ENCODE measurements around the gene ADGRB2.
A peak's percentile ranks its signal among the peaks of the same experiment; 100 is the strongest.

ADGRB2 gene

DNA sequence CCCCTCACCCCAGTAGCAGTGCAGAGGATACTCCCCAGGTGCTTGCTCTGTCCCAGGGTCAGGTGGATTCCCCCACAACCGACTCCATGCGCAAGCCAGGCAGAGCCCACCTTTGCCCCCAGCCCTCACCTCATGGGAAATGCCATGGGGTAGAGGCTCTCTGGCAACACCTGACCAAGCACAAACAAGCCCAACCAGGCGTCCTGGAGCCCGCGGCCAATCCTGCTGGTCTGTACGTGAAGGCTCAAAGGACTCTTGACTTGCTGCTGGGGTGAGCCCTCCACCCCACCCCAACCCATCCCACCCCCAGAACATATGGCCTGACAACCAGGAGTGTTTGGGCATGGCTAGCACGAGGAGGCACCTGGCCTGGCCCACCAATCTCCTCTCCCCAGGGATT lies 1.8 kb downstream of the ADGRB2 start:
- no peak overlapping the region for H2AFZ ChIP-seq (ENCODE audit: low read depth, low read length, severe bottlenecking)
- H3K27me3 ChIP-seq (ENCODE audit: low read length), result no peaks in the 10 kb centered on the region
- H3K27ac ChIP-seq (ENCODE audit: low read depth, low read length), result no peak overlapping the region
- H3F3A ChIP-seq (ENCODE audit: insufficient read depth), result peaks cover 7% of the 10 kb centered on the region
- no peaks in the 10 kb centered on the region for H3K36me3 ChIP-seq (ENCODE audit: low read length)
- H3K4me2 ChIP-seq (ENCODE audit: low read depth, low read length, poor library complexity, severe bottlenecking), result peak overlapping the region; percentile 68
- TF ChIP-seq CTCF (IDR thresholded peaks at IDR 0.05; ENCODE audit: insufficient read depth, low read length, poor library complexity, severe bottlenecking), result no peak
- no peak for TF ChIP-seq EZH2phosphoT487 (conservative IDR thresholded peaks at IDR 0.05; ENCODE audit: low read length)
- no peaks in the 10 kb centered on the region for H3K79me2 ChIP-seq (ENCODE audit: insufficient read depth, low read length)
- H3K9me2 ChIP-seq (replicated peaks; ENCODE audit: insufficient read depth, low read length), result no peaks in the 10 kb centered on the region
- no peak overlapping the region; the same call in 1 of the 2 replicates for H3K9ac ChIP-seq (ENCODE audit: low read length)
- no peak overlapping the region for H3K4me3 ChIP-seq (ENCODE audit: insufficient read depth, low read length, poor library complexity, severe bottlenecking)
- H3K9me3 ChIP-seq (ENCODE audit: insufficient read depth, low read length), result no peaks in the 10 kb centered on the region
- H4K20me1 ChIP-seq (ENCODE audit: low read depth, low read length), result peaks cover 7% of the 10 kb centered on the region

- Histone ChIP-seq H3K36me3 (ENCODE audit: low read length) (no peaks in the 10 kb centered on the region), H3K4me2 (ENCODE audit: low read depth, low read length, poor library complexity, severe bottlenecking) (no peak overlapping the region), H4K20me1 (ENCODE audit: low read depth, low read length) (peaks cover 7% of the 10 kb centered on the region), H3F3A (ENCODE audit: insufficient read depth) (peaks cover 7% of the 10 kb centered on the region), H2AFZ (ENCODE audit: low read depth, low read length, severe bottlenecking) (no peak overlapping the region), H3K9me2 (replicated peaks; ENCODE audit: insufficient read depth, low read length) (no peaks in the 10 kb centered on the region), H3K9me3 (ENCODE audit: insufficient read depth, low read length) (no peaks in the 10 kb centered on the region), H3K27ac (ENCODE audit: low read depth, low read length) (no peak overlapping the region), H3K27me3 (ENCODE audit: low read length) (no peaks in the 10 kb centered on the region), H3K4me3 (ENCODE audit: insufficient read depth, low read length, poor library complexity, severe bottlenecking) (no peak overlapping the region), H3K79me2 (ENCODE audit: insufficient read depth, low read length) (no peaks in the 10 kb centered on the region), H3K9ac (ENCODE audit: low read length) (no peak overlapping the region)
- no peak for TF ChIP-seq CTCF (IDR thresholded peaks at IDR 0.05; ENCODE audit: insufficient read depth, low read length, poor library complexity, severe bottlenecking)
- no peak for TF ChIP-seq EZH2phosphoT487 (conservative IDR thresholded peaks at IDR 0.05; ENCODE audit: low read length)
Measured at GRCh38 chr1:31761883-31762282, 2.3 kb downstream of the ADGRB2 start.

DNA sequence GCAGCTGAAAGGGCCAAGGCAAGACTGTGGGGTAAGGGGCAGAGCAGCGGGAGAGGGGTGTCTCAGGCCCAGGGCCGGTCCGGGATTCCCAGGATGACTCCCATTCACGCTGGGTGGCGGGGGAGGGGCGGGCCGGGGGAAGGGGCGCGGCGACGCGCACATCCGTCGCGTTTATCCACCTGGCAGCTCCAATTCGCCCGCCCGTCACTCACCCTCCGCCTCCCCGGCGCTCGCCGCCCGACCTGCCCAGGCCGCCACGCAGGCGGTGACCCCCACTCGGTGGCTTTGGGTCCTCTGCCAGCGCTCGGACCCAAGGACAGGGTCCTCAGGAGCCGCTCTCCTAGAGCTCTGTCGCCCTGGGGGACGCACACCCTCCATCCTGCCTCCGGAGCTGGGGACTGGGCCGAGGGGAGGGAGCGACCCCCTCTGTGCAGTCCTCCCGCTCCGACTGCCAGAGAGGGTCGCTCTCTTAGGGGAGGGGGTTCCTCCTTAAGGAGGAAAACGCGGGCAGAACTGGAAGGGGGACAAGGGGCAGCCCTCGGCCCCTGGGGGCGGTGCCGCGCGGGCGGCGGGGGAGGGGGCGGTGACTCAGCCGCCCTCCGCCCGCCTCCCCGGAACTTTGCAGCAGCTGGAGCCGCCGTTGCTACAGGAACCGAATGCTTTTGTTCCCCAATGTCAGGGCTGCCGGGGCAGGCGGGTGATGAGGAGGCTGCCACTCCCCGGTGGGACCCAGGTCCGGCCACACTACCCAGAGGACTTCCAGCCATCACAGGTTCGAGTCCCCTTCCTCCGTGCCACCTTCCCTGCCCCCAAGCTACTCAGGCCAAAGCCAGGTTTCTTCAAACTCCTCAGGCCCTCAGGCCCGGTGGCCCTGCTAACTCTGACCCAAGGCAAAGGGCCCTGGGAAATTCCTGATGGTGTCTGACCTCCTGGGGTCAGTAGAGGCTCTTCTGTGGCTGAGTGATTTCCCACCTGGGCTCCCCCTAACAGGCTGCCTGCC lies 3.4 kb downstream of the ADGRB2 start:
- Histone ChIP-seq H3K27ac (ENCODE audit: low read depth, low read length) (no peak overlapping the region), H3K36me3 (ENCODE audit: low read length) (no peaks in the 10 kb centered on the region), H3K9me2 (replicated peaks; ENCODE audit: insufficient read depth, low read length) (no peaks in the 10 kb centered on the region), H2AFZ (ENCODE audit: low read depth, low read length, severe bottlenecking) (no peak overlapping the region), H3K9ac (ENCODE audit: low read length) (no peak overlapping the region), H3K9me3 (ENCODE audit: insufficient read depth, low read length) (no peaks in the 10 kb centered on the region), H3F3A (ENCODE audit: insufficient read depth) (peaks cover 7% of the 10 kb centered on the region), H3K79me2 (ENCODE audit: insufficient read depth, low read length) (no peaks in the 10 kb centered on the region), H3K4me2 (ENCODE audit: low read depth, low read length, poor library complexity, severe bottlenecking) (peak overlapping the region; percentile 32), H4K20me1 (ENCODE audit: low read depth, low read length) (peaks cover 7% of the 10 kb centered on the region), H3K4me3 (ENCODE audit: insufficient read depth, low read length, poor library complexity, severe bottlenecking) (no peak overlapping the region), H3K27me3 (ENCODE audit: low read length) (no peaks in the 10 kb centered on the region)
- TF ChIP-seq CTCF (IDR thresholded peaks at IDR 0.05; ENCODE audit: insufficient read depth, low read length, poor library complexity, severe bottlenecking) (no peak), EZH2phosphoT487 (conservative IDR thresholded peaks at IDR 0.05; ENCODE audit: low read length) (no peak)
